PFSK-1 (cell line): Measurements from ENCODE around the gene BRSK2.

Experiments used
- FOXP2 ChIP-seq: optimal IDR thresholded peaks from 2 replicates; pipeline ENCODE3; 2011; ENCODE audit warnings: borderline replicate concordance, control low read depth, inconsistent platforms; ENCODE audit not compliant: insufficient read depth; ENCODE audit errors: extremely low read length, extremely low read depth
- POLR2AphosphoS5 ChIP-seq: IDR thresholded peaks from 2 replicates; pipeline ENCODE4 v1.6.1; 2012; ENCODE audit warnings: low read depth, mild to moderate bottlenecking, control low read depth, low read length, moderate library complexity
- REST ChIP-seq, 2 experiments: IDR thresholded peaks; 2 replicates each; pipeline versions ENCODE4 v1.6.1 to v1.8.0; 2011 to 2012; ENCODE audit warnings: low read depth in 2 of 2, low read length in 2 of 2, control low read depth in 1 of 2, inconsistent platforms in 1 of 2, mild to moderate bottlenecking in 1 of 2, moderate library complexity in 1 of 2; ENCODE audit not compliant: insufficient read depth in 1 of 2
- SIN3A ChIP-seq: IDR thresholded peaks from 2 replicates; pipeline ENCODE4 v1.6.1; 2012; ENCODE audit warnings: mild to moderate bottlenecking, low read length, moderate library complexity, borderline replicate concordance; ENCODE audit not compliant: insufficient read depth
- TAF1 ChIP-seq: IDR thresholded peaks from 2 replicates; pipeline ENCODE4 v1.6.1; 2012; ENCODE audit warnings: low read length, control low read depth, borderline replicate concordance; ENCODE audit not compliant: insufficient read depth

Gene BRSK2

DNA sequence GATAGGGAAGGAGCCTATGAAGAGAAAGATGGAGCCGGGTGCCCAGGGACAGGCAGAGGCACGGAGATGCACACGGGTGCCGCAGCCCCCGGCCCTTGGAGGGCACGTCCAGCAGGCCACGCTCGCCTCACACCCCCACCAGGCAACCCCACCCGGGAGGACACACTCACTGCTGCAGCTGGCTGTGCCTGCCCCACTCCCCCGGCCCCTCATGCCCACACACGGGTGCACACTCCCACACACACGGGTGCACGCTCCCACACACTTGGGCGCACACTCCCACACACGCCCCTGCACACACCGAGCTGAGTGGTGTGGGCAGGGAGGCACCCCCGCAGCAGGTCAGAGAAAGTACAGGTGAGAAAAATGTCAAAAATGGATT lies 95.8 kb downstream of the BRSK2 start:
- TF ChIP-seq FOXP2 (no peak), REST (IDR thresholded peaks at IDR 0.05; ENCODE audit: insufficient read depth in 1 of 2, low read depth in 2 of 2, low read length in 2 of 2) (no peak), POLR2AphosphoS5 (no peak), TAF1 (no peak), SIN3A (no peak)

DNA sequence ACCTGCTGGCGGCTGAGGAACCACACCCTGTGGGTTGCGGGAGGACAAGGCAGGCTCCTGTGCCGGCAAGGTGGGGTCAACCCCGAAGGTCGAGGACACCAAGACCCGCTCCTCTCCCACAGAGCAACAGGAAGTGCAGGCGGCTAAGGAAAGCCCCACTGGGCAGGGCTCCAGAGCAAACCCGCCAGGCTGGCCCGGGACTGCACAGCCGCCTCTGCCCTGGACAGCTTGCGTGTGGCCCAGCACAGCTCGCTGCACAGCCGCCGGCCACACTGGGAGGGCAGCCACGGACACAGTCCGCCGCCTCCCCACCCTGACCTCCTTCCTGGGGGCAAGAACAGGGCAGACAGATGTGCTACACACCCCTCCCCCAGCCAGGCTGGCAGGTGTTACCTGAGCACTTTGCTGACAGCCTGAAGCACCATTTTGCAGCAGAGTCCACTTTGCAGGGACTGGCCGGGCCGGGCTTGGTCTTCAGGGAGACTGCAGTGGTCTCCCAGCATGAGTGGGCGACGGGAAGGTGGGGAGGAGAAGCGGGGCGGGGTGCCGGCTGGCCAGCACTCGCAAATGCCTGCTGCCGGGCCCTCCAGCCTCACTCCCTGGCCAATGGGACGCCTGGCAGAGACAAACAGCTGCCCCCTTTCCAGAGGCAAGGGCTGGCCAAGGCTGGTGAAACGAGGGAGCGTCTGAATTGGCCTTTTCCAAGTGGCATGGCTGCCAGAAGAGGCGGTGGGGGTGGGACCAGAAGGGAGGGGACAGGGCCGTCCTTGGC lies 96.5 kb downstream of the BRSK2 start, which contains the start of gene MOB2:
TSS of gene MOB2 (minus strand) at position 726 of the 772 bp plus-strand sequence. CDS start at position 503, 223 bp downstream.
- TF ChIP-seq FOXP2 (no peak), TAF1 (no peak), POLR2AphosphoS5 (no peak), SIN3A (no peak), REST (IDR thresholded peaks at IDR 0.05; ENCODE audit: insufficient read depth in 1 of 2, low read depth in 2 of 2, low read length in 2 of 2) (no peak)

- TF ChIP-seq TAF1 (no peak), POLR2AphosphoS5 (no peak), FOXP2 (no peak)
Observed at GRCh38 chr11:1487091-1487850, 97.5 kb downstream of the BRSK2 start.

DNA sequence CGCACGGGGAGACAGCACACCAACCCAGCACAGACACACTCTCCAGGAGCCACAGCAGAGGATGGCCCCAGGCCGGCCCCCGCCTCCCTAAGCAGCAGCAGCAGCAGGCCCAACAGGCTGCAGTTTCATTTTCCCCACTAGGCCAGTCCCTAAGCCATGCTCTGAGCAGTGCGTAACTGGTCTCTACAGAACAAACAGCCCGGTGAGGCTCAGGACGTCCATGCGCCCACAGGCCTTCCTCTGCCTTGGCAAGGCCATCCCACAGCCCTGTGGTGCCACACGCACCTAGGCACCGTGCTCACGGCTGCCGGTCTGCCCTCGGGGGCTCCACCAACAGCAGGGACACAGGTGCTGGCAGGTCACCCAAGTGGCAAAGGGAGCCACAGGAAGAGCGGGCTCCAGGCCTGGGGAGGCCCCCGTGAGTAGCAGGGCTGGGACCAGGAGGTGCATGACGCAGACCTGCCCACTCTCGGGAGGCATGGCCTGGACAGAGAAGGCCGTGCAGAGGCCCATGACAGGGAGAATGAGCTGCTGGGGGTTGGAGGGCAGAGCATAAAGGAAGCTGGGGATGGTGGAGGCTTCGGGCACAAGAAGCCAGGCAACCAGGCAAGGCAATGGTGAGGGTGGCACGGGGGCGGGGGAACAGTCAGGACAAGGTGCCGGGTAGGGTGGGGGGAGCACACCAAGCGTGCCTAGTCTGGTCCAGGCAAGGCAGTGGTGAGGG lies 98.3 kb downstream of the BRSK2 start:
- no peak for TF ChIP-seq TAF1
- no peak for TF ChIP-seq POLR2AphosphoS5
- TF ChIP-seq FOXP2 = no peak
- TF ChIP-seq REST (IDR thresholded peaks at IDR 0.05; ENCODE audit: insufficient read depth in 1 of 2, low read depth in 2 of 2, low read length in 2 of 2) = no peak
- no peak for TF ChIP-seq SIN3A

DNA sequence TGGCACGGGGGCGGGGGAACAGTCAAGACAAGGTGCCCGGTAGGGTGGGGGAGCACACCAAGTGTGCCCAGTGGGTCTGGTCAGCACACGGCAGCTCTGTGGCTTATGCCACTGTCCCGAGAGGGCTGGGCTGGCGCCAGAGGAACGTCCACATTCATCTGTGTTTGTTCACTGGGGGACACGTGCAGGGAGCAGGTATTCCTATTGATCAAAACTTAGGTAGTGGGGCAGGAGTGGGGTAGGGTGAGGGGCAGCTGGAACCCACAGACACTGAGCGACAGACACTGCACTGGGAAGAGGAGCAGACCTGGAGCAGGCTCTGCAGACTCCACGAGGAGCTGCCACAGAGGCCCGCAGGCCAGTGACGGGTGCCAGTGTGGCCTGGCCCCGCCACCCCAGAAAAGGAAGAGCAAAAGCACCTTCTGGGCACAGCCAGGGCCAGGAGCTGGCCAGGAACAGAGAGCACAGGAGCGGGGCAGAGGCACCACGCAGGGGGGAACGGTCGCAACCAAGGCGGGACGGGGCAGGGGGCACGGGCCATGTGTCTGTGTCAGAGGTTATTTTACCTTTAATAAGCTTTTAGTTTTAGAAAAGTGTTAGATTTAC lies 98.9 kb downstream of the BRSK2 start:
- no peak for TF ChIP-seq SIN3A
- no peak for TF ChIP-seq POLR2AphosphoS5
- TF ChIP-seq TAF1 = no peak
- no peak for TF ChIP-seq REST (IDR thresholded peaks at IDR 0.05; ENCODE audit: insufficient read depth in 1 of 2, low read depth in 2 of 2, low read length in 2 of 2)
- no peak for TF ChIP-seq FOXP2
